NCI-H1092 treated with DMSO at 0.1 percent for 48 hours (cell line): ENCODE data around the gene SLC6A17.
A peak's percentile ranks its signal among the peaks of the same experiment; 100 is the strongest.

Experiments
- DNase-seq: peaks from one replicate; lab custom pipeline; 2025; lab: John Stamatoyannopoulos, UW

Gene SLC6A17

DNA sequence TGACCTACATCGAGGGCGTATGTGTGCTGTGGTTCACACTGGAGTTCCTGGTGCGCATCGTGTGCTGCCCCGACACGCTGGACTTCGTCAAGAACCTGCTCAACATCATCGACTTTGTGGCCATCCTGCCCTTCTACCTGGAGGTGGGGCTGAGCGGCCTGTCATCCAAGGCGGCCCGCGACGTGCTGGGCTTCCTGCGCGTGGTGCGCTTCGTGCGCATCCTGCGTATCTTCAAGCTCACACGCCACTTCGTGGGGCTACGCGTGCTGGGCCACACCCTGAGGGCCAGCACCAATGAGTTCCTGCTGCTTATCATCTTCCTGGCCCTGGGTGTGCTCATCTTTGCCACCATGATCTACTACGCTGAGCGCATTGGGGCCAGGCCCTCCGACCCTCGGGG, 72.8 kb downstream of the SLC6A17 start:
- DNase-seq, result no peak

- DNase-seq, result no peak
These were observed 73.3 kb downstream of the SLC6A17 start for GRCh38 chr1:110223581-110223980.

- DNase-seq, result no peak
These were observed 74.1 kb downstream of the SLC6A17 start for GRCh38 chr1:110224240-110224995.

DNA sequence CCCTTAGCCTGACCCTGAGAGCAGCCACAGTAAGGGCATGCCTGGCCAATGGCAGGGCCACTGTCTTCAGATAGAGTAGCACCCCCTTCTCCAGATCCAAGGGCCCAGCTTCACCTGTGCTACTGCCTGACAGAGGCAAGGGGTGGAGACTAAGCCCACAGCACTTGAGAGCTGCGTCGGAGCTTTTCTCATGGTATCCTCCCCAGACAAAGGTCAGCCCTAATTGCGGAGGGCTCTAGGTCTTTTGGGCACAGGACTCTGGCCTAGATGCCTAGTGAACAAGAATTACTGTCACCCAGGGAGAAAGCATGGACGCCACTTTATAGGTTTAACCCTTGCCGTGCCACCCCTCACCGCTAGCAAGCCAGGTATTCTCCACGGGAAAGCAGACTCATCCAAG, 74.9 kb downstream of the SLC6A17 start:
- no peak for DNase-seq

GRCh38 chr1:110225756-110226404, 75.6 kb downstream of the SLC6A17 start:
- DNase-seq, result no peak

DNA sequence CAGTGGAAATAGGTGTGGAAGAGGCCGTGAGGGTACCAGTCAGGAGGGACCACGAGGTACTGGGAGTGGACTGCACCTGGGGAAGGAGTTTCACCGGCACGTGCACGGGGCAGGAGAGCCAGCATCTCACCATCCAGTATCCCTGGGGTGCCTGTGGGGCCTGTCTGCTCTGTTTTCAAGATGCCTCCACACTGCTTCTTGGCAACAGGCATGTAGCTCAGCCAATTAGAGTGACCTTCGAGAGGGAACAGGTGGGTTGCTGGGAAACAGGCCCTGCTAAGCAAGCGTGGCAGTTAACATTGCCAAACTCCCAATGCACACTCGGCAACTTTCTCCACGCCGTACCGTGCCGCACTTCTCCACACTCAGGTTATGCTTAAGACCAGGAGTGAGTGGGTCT, 77.5 kb downstream of the SLC6A17 start:
- DNase-seq, result no peak

DNA sequence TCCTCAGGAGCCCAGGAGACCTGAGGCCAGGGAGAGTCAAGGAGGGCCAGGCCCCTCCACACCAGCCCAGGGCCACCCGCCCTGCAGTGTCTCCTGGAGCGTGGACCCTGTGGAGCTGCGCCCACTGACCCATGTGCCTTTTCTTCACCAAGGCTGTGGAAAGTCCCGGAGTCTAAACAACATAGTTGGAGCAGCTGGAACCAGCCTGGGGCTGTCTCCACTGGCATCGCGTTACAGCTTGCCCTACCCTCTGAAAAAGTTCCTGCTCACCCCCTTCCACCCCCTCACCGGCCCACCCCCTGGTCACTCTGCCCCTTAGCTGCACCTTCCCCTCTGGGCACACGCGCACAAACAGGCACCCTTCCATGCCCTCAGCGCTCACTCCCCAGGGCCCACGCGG, 78.1 kb downstream of the SLC6A17 start:
- no peak for DNase-seq

- DNase-seq, result no peak
These were observed 78.6 kb downstream of the SLC6A17 start for GRCh38 chr1:110228869-110229268.

- no peak for DNase-seq
These were observed 79.2 kb downstream of the SLC6A17 start for GRCh38 chr1:110229348-110230001.

GRCh38 chr1:110230381-110231199, 80.3 kb downstream of the SLC6A17 start:
- DNase-seq, result no peak

- DNase-seq, result peak; percentile 32
These were observed 83.6 kb downstream of the SLC6A17 start for GRCh38 chr1:110233861-110234260.

DNA sequence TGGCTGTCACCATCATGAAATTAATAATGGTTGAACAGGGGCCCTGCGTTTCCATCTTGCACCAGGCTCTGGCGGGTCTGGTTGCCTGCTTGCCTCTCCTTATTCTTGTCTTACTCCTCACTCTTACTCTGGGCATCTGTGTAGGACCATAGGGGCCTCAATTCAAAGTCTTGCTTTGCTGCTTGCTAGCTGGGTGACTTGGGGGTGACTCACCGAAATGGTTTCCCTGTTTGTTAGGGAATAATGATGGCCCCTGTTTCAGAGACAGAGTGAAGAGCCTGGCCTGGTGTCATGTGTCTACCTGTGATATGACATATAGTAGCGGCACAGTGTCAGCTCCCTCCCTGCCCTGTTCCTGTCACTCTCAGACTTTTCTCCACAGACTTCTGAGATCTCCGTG, 84.4 kb downstream of the SLC6A17 start:
- no peak for DNase-seq

GRCh38 chr1:110235181-110235833, 85.0 kb downstream of the SLC6A17 start:
- DNase-seq, result peak; percentile 81

GRCh38 chr1:110235834-110236682, 85.8 kb downstream of the SLC6A17 start:
- no peak for DNase-seq

DNA sequence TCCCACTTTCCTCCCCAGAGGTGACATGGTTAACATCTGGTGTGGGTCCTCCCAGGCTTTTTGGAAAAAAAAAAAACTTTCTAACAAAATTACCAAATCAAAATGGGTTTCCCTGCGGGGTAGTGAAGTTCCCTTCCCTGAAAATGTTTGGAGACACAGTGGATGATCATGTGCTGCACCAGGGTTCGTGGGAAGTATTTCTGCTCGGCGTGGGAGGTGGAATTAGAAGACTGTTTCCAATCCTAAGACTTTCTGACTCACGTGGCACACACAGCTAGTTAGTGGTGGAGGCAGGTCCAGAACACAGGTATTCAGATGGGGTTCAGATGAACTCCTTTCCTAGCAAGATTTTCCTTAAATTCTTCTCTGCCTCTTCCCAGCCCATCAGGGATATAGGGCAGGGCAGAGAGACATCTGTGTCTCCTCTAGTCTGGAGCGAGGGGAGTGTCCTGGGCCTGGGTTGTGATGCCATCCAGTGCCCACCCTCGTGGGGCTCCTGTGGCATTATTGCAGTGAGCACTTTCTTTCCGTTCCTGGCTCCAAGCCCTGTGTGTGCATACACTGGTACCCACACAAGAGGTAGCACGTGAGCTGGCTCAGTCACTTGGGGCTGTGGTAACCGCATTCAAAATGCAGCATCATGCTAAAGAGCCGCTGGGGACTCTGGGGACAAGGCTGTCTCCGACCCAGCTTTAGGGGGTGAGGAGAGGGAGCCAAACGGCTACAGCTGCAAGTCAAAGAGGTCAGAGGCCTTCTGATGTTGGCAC, 87.3 kb downstream of the SLC6A17 start:
- peak; percentile 16 for DNase-seq

DNA sequence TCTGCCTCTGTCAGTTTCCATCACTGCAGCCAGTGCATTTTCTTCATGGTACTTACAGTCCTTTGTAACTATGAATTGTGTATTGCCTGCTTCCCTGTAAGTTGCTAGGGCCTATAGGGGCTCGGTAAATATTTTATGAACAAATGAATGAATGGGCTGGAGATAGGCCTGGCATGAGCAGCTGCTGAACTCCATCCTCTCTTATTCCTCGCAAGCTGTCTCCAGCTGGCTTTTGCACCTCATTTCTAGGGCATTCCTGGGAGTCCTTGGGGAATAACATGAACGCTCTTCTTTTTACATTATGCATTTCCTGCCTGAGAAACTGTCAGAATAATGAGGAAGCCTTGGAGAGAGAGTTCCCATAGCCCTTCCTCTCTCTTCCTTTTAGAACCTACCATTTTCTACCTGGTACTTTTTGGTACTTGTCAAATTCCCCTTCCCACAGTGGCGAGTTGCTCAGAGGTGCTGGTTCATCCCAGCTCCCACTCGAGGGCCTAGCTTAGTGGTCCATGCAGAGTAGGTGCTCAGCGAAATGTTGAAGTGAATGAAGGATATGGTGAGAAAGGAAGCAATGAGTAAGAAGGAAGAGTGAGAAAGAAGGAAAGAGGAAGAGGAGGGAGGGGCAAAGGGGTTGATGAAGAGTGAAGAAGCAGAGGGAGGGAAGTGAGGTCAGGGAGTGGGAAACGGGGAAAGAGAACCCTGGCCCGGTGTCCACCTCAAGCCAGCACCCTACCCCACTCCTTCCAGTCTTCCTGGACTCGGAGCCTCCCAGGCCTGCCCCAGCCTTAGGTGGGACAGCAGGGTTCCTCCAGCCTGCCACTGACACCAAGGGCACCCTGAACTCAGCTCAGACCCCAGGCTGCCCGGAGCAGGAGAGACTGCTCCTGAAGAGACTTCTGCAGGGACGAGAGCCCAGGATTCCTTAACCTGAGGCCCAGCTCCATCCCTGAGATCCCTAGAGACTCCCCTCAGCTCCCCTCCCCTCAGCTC, 89.4 kb downstream of the SLC6A17 start:
- no peak for DNase-seq

GRCh38 chr1:110240476-110241210, 90.3 kb downstream of the SLC6A17 start:
- peak; percentile 76 for DNase-seq

DNA sequence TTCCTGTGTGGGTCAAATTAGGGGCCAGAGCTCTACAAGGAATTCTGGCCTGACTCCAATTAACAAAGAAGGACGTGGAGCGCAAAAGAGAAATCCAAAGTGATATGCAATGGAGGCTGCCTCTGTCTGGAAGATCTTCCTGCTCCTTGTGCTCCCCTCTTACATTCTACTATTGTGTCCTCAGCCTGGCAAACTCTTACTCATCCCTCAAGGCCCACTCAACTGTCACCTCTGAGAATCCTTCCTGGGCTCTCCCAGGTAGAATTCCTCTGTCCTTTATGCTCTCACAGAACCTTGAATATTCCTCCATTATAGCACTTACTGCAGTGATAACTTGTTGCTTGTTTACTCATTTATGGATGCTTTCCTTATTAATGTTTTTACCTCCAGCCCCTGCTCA, 91.2 kb downstream of the SLC6A17 start:
- no peak for DNase-seq
